ENCODE data around the gene TMSB4X.
"Not testable (repeated sequence)": the region's sequence is repeated elsewhere in the genome, so short reads cannot be mapped to it uniquely, and the experiment has no call there.

TMSB4X gene

GRCh38 chrX:12974796-12975669, at the start of gene TMSB4X:
TSS of gene TMSB4X (plus strand) at chrX:12975110.
- ATAC-seq: peak; percentile 67 to 69

- no peak for ATAC-seq
These were observed 45.2 kb upstream of the TMSB4X start for GRCh38 chrX:12929701-12930100.

DNA sequence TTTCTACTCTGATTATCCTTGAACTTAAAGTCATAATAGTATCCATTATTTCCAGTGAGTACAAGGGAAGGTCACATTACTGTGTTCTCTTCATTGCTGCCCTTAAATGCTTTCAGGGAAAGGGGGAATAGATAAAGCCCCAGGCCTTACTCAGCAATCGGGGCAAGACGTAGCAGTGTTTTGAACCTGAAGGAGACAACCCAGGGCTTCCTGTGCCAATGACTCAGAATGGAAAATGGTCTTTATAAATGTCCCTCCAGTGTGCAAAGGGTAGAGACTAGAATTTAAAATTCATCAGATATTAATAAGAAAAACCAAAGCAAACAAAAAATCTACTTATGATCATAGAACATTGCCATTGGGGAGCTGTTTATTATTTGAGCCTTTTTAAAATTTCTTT, 44.8 kb upstream of the TMSB4X start:
- ATAC-seq: no peak

DNA sequence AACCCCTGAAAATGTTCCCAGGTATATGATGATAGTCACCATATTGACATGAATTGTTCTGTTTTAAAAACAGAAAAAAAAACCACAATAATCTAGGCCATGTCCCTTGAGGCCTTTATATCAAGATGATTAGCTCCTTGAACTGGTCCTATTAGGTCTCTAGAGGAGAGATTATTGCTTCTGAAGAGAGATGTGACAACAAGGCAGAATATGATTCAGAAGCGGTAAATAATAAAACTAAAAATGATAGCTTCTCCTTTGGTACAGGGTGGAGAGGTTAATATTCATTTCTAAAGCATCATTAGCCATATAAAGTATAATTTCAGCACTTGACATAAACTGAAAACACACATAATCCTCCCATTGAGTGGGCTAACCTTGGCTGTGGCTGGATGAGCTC, 42.7 kb upstream of the TMSB4X start:
- ATAC-seq: no peak

DNA sequence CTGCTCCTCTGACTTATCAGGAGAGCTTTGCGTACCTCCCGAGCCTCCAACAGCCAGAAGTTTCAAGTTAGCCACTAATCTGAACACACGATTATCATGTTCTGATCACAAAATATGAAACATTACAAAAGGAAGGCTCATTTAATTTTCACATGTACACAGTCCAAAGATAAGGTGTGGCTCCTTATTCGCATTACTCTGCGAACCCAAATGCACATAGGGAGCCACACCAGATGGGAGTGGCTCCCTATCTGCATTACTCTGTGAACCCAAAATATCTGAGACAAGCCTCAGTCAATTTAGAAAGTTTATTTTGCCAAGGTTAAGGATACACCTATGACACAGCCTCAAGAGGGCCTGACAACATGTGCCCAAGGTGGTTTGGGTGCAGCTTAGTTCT, 40.1 kb upstream of the TMSB4X start:
- ATAC-seq: no peak

- no peak for ATAC-seq
These were observed 38.0 kb upstream of the TMSB4X start for GRCh38 chrX:12936947-12937346.

DNA sequence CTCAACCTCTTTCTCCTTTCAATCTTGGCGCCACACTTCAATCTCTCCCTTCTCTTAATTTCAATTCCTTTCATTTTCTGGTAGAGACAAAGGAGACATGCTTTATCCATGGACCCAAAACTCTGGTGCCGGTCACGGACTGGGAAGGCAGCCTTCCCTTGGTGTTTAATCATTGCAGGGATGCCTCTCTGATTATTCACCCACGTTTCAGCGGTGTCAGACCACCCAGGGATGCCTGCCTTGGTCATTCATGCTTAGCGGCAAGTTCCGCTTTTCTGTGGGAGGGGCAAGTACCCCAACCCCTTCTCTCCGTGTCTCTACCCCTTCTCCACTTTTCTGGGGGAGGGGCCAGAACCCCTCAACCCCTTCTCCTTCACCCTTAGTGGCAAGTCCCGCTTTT, 34.4 kb upstream of the TMSB4X start:
- not testable (repeated sequence) for ATAC-seq

- ATAC-seq: not testable (repeated sequence)
These were observed 31.3 kb upstream of the TMSB4X start for GRCh38 chrX:12943592-12943991.

GRCh38 chrX:12944452-12944851, 30.5 kb upstream of the TMSB4X start:
- not testable (repeated sequence) for ATAC-seq

- no peak for ATAC-seq
These were observed 29.4 kb upstream of the TMSB4X start for GRCh38 chrX:12945494-12945893.

GRCh38 chrX:12946406-12946805, 28.5 kb upstream of the TMSB4X start:
- no peak for ATAC-seq

- ATAC-seq: peak in 1 of 2 donors; percentile 14
These were observed 27.9 kb upstream of the TMSB4X start for GRCh38 chrX:12946838-12947544.

DNA sequence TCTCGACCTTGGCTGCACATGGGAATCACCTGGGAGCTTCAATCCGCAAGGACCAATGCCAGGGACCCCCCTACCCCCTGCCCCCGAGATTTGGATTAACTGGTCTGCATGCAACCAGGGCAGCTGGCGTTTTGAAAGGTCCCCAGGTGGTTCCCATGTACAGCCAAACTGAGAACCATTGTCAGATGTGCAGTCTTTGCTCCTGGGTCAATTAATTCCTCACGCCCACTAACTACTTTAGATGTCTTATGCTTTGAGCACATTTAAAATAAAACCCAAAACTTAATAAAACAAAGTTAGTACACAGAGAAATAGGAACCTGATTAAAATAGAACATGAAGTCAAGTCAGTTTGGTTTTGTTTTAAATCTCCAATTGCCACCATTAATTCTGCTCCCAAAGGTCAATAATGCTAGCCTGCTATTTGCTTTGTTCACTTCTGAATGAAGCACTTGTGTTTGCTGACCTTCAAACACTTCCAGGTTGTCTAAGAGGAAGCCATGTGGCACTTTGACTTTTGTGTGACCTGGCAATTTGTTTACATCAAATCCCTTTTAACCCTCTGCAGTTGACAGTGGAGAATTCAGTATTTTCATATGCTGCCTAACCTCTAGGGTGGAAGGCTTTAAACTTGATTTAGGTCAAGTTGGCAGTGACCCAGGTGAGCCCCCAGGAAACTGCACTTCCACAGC, 27.2 kb upstream of the TMSB4X start:
- ATAC-seq: no peak

- ATAC-seq: no peak
These were observed 26.4 kb upstream of the TMSB4X start for GRCh38 chrX:12948495-12948894.

- no peak for ATAC-seq
These were observed 25.5 kb upstream of the TMSB4X start for GRCh38 chrX:12949205-12949926.

DNA sequence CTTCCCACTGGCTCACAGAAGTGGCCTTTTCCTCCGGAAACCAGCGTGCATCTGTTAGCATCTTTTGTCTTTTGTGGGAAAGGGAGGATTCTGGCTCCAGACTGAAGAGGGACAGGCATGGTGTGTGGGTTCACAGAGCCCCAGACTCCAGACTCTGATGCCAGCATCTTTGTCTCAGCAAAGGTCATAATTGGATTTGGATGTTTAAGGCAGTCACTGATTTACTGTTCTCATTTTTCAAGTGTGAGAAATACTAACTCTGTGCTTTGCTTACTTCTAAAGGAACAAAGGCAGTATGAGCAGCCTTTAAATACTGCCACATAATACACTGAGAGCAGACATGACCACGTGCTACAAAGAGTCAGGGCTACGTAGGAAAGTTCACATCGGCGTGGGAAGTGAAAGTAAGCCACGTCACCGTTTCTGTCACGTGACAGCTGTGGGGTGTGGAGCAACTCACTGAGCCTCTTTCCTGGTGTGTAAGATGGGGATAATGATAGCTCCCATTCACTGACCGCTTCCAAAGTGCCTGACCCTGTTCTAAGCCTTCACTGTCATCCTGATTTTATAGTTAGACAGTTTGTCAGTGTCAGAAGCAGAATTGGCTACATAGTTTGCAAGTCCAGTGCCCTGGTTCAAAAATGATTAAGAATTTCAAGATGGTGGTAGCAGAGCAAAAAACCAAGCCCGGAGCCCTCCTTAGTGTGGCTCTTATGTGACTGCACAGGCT, 24.8 kb upstream of the TMSB4X start:
- peak; percentile 71 to 79 for ATAC-seq

DNA sequence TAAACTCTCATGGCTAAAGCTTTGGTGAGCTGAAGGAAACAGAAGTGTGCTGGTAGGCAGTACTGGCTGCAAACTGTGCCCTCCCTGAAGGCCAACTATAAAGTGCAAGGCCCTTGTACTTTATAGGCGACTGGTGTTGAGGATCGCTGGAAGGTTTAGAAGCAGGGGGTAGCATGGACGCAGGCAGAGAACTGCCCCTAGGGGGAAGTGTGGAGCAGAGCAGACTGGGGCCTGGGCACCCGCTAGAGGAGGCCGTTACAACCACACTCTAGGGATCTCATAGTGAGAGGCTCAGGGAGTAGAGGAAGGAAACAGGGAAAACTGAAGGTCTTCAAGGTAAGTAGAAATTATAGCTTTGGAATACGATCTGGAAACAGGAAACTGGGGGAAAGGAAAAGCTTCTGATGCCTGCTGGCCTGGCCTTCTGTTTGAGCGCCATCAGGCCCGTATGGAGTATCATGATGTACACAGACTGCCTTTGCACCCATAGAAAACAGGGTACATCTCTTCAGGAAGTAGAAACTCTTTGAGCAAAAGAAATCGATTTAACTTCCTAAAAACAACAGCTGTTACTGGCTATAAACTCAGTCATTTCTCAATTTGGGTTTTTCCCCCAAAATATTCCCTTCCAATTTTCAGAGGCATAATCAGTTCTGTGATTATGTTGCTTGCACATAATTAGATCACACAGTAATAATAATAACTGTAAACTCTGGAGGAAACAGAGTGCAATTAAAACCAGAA, 23.9 kb upstream of the TMSB4X start:
- ATAC-seq: peak; percentile 71 to 76

DNA sequence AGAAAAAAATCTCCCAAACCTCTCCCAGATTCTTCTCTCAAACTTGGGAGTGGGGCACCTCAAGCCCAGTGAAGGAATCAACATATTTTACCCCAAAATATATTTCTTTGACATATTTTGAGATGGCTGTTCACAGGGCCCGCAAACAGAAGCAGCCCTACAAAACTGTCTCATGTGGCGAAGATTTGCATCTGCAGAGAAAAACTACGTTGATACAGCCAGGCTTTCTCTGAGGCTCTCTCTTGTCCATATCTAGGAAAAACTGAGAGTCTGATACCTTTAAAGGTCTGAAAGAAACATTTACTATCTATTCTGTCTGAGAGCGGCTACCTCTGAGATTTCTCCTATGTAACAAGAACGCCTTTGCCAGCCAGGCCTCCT, 23.3 kb upstream of the TMSB4X start:
- ATAC-seq: no peak

DNA sequence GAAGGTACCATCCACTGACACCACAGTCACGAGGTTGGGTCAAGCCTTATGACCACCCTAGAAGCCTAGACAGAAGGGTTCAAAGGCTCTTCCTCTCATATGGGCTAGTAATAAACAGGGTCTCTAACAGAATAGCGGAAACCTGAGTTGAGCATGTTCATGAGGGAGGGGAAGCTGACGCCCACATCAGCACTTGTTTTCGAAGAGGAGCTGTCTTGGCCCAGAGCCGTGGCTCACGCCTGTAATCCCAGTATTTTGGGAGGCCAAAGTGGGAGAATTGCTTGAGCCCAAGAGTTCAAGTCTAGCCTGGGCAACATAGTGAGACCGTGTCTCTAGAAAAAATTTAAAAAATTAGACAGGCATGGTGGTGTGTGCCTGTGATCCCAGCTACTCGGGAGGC, 21.5 kb upstream of the TMSB4X start:
- ATAC-seq: no peak

- no peak for ATAC-seq
These were observed 20.5 kb upstream of the TMSB4X start for GRCh38 chrX:12954376-12954775.

GRCh38 chrX:12954981-12955380, 19.9 kb upstream of the TMSB4X start:
- no peak for ATAC-seq
